ENCODE results near the gene CALCR.

DNA sequence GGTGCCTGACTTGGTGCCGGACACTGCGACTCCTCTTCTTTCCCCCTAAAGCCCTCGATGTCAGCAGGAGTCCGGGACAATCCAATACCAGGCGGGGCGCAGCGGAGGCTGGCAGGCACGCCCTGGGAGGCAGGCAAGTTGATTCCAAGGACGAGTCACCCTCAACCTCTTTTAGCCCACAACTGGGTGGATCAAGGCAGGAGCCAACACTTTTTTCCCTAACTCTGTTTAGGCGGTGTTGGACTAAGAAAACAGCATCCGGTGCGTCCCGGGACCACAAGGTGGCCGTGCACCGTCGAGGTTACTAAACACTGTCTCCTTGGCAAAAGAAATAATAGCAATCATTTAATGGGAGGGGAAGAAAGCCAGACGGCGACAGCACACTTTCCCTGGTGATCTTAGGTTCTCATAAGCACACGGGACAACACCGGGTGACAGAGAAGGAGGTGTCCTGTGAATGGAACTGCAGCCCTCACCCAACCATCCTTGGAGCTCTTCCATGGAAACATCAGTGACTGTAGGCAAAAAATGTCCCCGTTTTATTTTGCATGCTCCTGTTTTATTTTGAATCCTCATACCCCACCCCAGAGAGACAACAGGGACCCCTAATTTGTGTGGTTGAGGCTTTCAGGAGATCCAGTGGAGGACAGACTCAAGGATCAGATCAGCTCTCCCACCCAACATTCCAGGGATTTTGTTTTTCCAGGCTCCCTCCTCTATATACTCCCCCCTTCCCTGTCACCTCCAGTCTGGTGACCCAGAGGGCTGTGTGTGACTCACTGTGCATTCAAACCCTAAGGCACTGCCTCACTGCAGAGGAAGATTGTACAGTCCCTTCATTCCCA lies 1.3 kb upstream of the CALCR start:
- TF ChIP-seq, protein P1, sequence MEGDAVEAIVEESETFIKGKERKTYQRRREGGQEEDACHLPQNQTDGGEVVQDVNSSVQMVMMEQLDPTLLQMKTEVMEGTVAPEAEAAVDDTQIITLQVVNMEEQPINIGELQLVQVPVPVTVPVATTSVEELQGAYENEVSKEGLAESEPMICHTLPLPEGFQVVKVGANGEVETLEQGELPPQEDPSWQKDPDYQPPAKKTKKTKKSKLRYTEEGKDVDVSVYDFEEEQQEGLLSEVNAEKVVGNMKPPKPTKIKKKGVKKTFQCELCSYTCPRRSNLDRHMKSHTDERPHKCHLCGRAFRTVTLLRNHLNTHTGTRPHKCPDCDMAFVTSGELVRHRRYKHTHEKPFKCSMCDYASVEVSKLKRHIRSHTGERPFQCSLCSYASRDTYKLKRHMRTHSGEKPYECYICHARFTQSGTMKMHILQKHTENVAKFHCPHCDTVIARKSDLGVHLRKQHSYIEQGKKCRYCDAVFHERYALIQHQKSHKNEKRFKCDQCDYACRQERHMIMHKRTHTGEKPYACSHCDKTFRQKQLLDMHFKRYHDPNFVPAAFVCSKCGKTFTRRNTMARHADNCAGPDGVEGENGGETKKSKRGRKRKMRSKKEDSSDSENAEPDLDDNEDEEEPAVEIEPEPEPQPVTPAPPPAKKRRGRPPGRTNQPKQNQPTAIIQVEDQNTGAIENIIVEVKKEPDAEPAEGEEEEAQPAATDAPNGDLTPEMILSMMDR (IDR thresholded peaks at IDR 0.05): no peak
- no peak for TF ChIP-seq POLR2A (IDR thresholded peaks at IDR 0.05)
